ENCODE results near the gene RANBP17.
"Not testable (repeated sequence)": the region's sequence is repeated elsewhere in the genome, so short reads cannot be mapped to it uniquely, and the experiment has no call there.

RANBP17 gene

GRCh38 chr5:171031977-171032376 lies 170.2 kb downstream of the RANBP17 start:
- Histone ChIP-seq H3K27ac (ENCODE audit: low read length) (no peak overlapping the region), H3K4me3 (ENCODE audit: low read depth in 1 of 2, low read length in 2 of 2) (no peak overlapping the region), H3K36me3 (ENCODE audit: control insufficient read depth in 1 of 2, insufficient read depth in 2 of 2, low read length in 2 of 2) (no peaks in the 10 kb centered on the region), H3K27me3 (ENCODE audit: low read depth, low read length) (no peaks in the 10 kb centered on the region), H3K9me3 (ENCODE audit: control insufficient read depth in 1 of 2, low read length in 2 of 2) (no peaks in the 10 kb centered on the region), H3K4me1 (ENCODE audit: control insufficient read depth in 1 of 2, insufficient read depth in 2 of 2, low read length in 2 of 2) (no peaks in the 10 kb centered on the region)

- H3K27ac ChIP-seq (ENCODE audit: low read length) = no peak overlapping the region
- H3K36me3 ChIP-seq (ENCODE audit: control insufficient read depth in 1 of 2, insufficient read depth in 2 of 2, low read length in 2 of 2) = no peaks in the 10 kb centered on the region
- H3K9me3 ChIP-seq (ENCODE audit: control insufficient read depth in 1 of 2, low read length in 2 of 2) = no peaks in the 10 kb centered on the region
- H3K27me3 ChIP-seq (ENCODE audit: low read depth, low read length) = no peaks in the 10 kb centered on the region
- no peak overlapping the region for H3K4me3 ChIP-seq (ENCODE audit: low read depth in 1 of 2, low read length in 2 of 2)
- H3K4me1 ChIP-seq (ENCODE audit: control insufficient read depth in 1 of 2, insufficient read depth in 2 of 2, low read length in 2 of 2) = no peaks in the 10 kb centered on the region
Measured at GRCh38 chr5:171032435-171032973, 170.7 kb downstream of the RANBP17 start.

GRCh38 chr5:171041893-171042292 lies 180.1 kb downstream of the RANBP17 start:
- H3K27me3 ChIP-seq (ENCODE audit: low read depth, low read length); H3K27ac ChIP-seq (ENCODE audit: low read length); H3K4me1 ChIP-seq (ENCODE audit: control insufficient read depth in 1 of 2, insufficient read depth in 2 of 2, low read length in 2 of 2); H3K9me3 ChIP-seq (ENCODE audit: control insufficient read depth in 1 of 2, low read length in 2 of 2); H3K4me3 ChIP-seq (ENCODE audit: low read depth in 1 of 2, low read length in 2 of 2); H3K36me3 ChIP-seq (ENCODE audit: control insufficient read depth in 1 of 2, insufficient read depth in 2 of 2, low read length in 2 of 2): not testable (repeated sequence)

- Histone ChIP-seq H3K36me3 (ENCODE audit: control insufficient read depth in 1 of 2, insufficient read depth in 2 of 2, low read length in 2 of 2) (no peaks in the 10 kb centered on the region), H3K9me3 (ENCODE audit: control insufficient read depth in 1 of 2, low read length in 2 of 2) (no peaks in the 10 kb centered on the region), H3K27ac (ENCODE audit: low read length) (no peak overlapping the region), H3K4me1 (ENCODE audit: control insufficient read depth in 1 of 2, insufficient read depth in 2 of 2, low read length in 2 of 2) (no peaks in the 10 kb centered on the region), H3K27me3 (ENCODE audit: low read depth, low read length) (no peaks in the 10 kb centered on the region), H3K4me3 (ENCODE audit: low read depth in 1 of 2, low read length in 2 of 2) (no peak overlapping the region)
Measured at GRCh38 chr5:171050916-171051315, 189.1 kb downstream of the RANBP17 start.

- no peaks in the 10 kb centered on the region for H3K27me3 ChIP-seq (ENCODE audit: low read depth, low read length)
- no peaks in the 10 kb centered on the region for H3K36me3 ChIP-seq (ENCODE audit: control insufficient read depth in 1 of 2, insufficient read depth in 2 of 2, low read length in 2 of 2)
- H3K4me3 ChIP-seq (ENCODE audit: low read depth in 1 of 2, low read length in 2 of 2) = no peak overlapping the region
- no peak overlapping the region for H3K27ac ChIP-seq (ENCODE audit: low read length)
- H3K9me3 ChIP-seq (ENCODE audit: control insufficient read depth in 1 of 2, low read length in 2 of 2) = peaks cover 0 to 4% of the 10 kb centered on the region in 2 donors
- no peaks in the 10 kb centered on the region for H3K4me1 ChIP-seq (ENCODE audit: control insufficient read depth in 1 of 2, insufficient read depth in 2 of 2, low read length in 2 of 2)
Measured at GRCh38 chr5:171055875-171056454, 194.1 kb downstream of the RANBP17 start.

- no peaks in the 10 kb centered on the region for H3K27me3 ChIP-seq (ENCODE audit: low read depth, low read length)
- peaks cover 0 to 4% of the 10 kb centered on the region in 2 donors for H3K36me3 ChIP-seq (ENCODE audit: control insufficient read depth in 1 of 2, insufficient read depth in 2 of 2, low read length in 2 of 2)
- no peaks in the 10 kb centered on the region for H3K4me1 ChIP-seq (ENCODE audit: control insufficient read depth in 1 of 2, insufficient read depth in 2 of 2, low read length in 2 of 2)
- H3K27ac ChIP-seq (ENCODE audit: low read length) = no peak overlapping the region
- H3K4me3 ChIP-seq (ENCODE audit: low read depth in 1 of 2, low read length in 2 of 2) = no peak overlapping the region
- H3K9me3 ChIP-seq (ENCODE audit: control insufficient read depth in 1 of 2, low read length in 2 of 2) = peaks cover 10 to 22% of the 10 kb centered on the region in 2 donors
Measured at GRCh38 chr5:171067540-171068130, 205.8 kb downstream of the RANBP17 start.

GRCh38 chr5:171074747-171075146 lies 212.9 kb downstream of the RANBP17 start:
- Histone ChIP-seq H3K27ac (ENCODE audit: low read length) (no peak overlapping the region), H3K9me3 (ENCODE audit: control insufficient read depth in 1 of 2, low read length in 2 of 2) (no peaks in the 10 kb centered on the region)

GRCh38 chr5:171080186-171080938 lies 218.5 kb downstream of the RANBP17 start:
- Histone ChIP-seq H3K27ac (ENCODE audit: low read length) (no peak overlapping the region), H3K36me3 (ENCODE audit: control insufficient read depth in 1 of 2, insufficient read depth in 2 of 2, low read length in 2 of 2) (no peaks in the 10 kb centered on the region), H3K4me1 (ENCODE audit: control insufficient read depth in 1 of 2, insufficient read depth in 2 of 2, low read length in 2 of 2) (no peaks in the 10 kb centered on the region), H3K9me3 (ENCODE audit: control insufficient read depth in 1 of 2, low read length in 2 of 2) (no peaks in the 10 kb centered on the region), H3K27me3 (ENCODE audit: low read depth, low read length) (no peaks in the 10 kb centered on the region), H3K4me3 (ENCODE audit: low read depth in 1 of 2, low read length in 2 of 2) (no peak overlapping the region)

More at GRCh38 chr5:171074747-171075146, 212.9 kb downstream of the RANBP17 start:
- no peaks in the 10 kb centered on the region for H3K36me3 ChIP-seq (ENCODE audit: control insufficient read depth in 1 of 2, insufficient read depth in 2 of 2, low read length in 2 of 2)
- no peak overlapping the region for H3K4me3 ChIP-seq (ENCODE audit: low read depth in 1 of 2, low read length in 2 of 2)
- H3K27me3 ChIP-seq (ENCODE audit: low read depth, low read length) = no peaks in the 10 kb centered on the region
- no peaks in the 10 kb centered on the region for H3K4me1 ChIP-seq (ENCODE audit: control insufficient read depth in 1 of 2, insufficient read depth in 2 of 2, low read length in 2 of 2)

GRCh38 chr5:171081319-171081718 lies 219.5 kb downstream of the RANBP17 start:
- H3K36me3 ChIP-seq (ENCODE audit: control insufficient read depth in 1 of 2, insufficient read depth in 2 of 2, low read length in 2 of 2) = no peaks in the 10 kb centered on the region
- H3K27ac ChIP-seq (ENCODE audit: low read length) = no peak overlapping the region
- H3K4me3 ChIP-seq (ENCODE audit: low read depth in 1 of 2, low read length in 2 of 2) = no peak overlapping the region
- no peaks in the 10 kb centered on the region for H3K4me1 ChIP-seq (ENCODE audit: control insufficient read depth in 1 of 2, insufficient read depth in 2 of 2, low read length in 2 of 2)
- H3K9me3 ChIP-seq (ENCODE audit: control insufficient read depth in 1 of 2, low read length in 2 of 2) = no peaks in the 10 kb centered on the region
- no peaks in the 10 kb centered on the region for H3K27me3 ChIP-seq (ENCODE audit: low read depth, low read length)

- H3K27me3 ChIP-seq (ENCODE audit: low read depth, low read length) = no peaks in the 10 kb centered on the region
- H3K27ac ChIP-seq (ENCODE audit: low read length) = no peak overlapping the region
- no peaks in the 10 kb centered on the region for H3K4me1 ChIP-seq (ENCODE audit: control insufficient read depth in 1 of 2, insufficient read depth in 2 of 2, low read length in 2 of 2)
- no peak overlapping the region for H3K4me3 ChIP-seq (ENCODE audit: low read depth in 1 of 2, low read length in 2 of 2)
- H3K36me3 ChIP-seq (ENCODE audit: control insufficient read depth in 1 of 2, insufficient read depth in 2 of 2, low read length in 2 of 2) = no peaks in the 10 kb centered on the region
- H3K9me3 ChIP-seq (ENCODE audit: control insufficient read depth in 1 of 2, low read length in 2 of 2) = peaks cover 0 to 4% of the 10 kb centered on the region in 2 donors
Measured at GRCh38 chr5:171092194-171092593, 230.4 kb downstream of the RANBP17 start.

GRCh38 chr5:171093598-171093997 lies 231.8 kb downstream of the RANBP17 start:
- Histone ChIP-seq H3K4me1 (ENCODE audit: control insufficient read depth in 1 of 2, insufficient read depth in 2 of 2, low read length in 2 of 2) (no peaks in the 10 kb centered on the region), H3K36me3 (ENCODE audit: control insufficient read depth in 1 of 2, insufficient read depth in 2 of 2, low read length in 2 of 2) (no peaks in the 10 kb centered on the region), H3K27ac (ENCODE audit: low read length) (no peak overlapping the region), H3K9me3 (ENCODE audit: control insufficient read depth in 1 of 2, low read length in 2 of 2) (peaks cover 0 to 4% of the 10 kb centered on the region in 2 donors), H3K4me3 (ENCODE audit: low read depth in 1 of 2, low read length in 2 of 2) (no peak overlapping the region), H3K27me3 (ENCODE audit: low read depth, low read length) (no peaks in the 10 kb centered on the region)

Data from muscle layer of duodenum (tissue), 2 donors.